C4-2B (cell line): Measurements from ENCODE around the gene HOXC11.

ENCODE experiments used
- H3K27ac ChIP-seq: fragments of 450-650 bp; 2 replicates; pipeline ENCODE4 v1.5.1; 2017
- CTCF ChIP-seq: fragments of 450-650 bp; conservative IDR thresholded peaks from 2 replicates; pipeline ENCODE4 v1.5.1; 2017; ENCODE audit warnings: mild to moderate bottlenecking
- ZFX ChIP-seq: fragments of 450-650 bp; IDR thresholded peaks from 2 replicates; pipeline ENCODE4 v1.6.1; 2017

HOXC11 gene

GRCh38 chr12:53956914-53957536 lies 15.9 kb upstream of the HOXC11 start:
- TF ChIP-seq ZFX (no peak), CTCF (no peak)
- no peak overlapping the region for H3K27ac ChIP-seq

DNA sequence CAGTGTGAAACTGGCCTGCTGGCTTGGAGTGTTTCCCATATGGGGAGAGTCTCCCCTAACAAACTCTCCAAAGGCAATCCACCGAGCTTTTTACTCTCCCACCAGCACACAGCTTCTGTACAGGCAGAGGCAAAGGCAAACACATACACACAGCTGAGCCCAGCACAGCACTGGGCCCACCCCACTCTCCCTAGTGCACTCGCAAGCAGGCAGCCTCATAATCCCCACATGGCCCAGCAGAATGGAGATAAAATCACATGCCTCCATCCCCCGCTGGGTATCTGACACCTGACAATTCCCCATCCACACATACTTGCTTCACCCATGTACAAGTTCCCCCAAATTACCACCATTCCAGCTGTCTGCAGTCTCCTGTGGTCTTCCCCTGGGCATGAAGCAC lies 14.8 kb upstream of the HOXC11 start:
- H3K27ac ChIP-seq, result no peak overlapping the region
- TF ChIP-seq ZFX, result no peak
- TF ChIP-seq CTCF, result no peak

GRCh38 chr12:53959314-53959713 lies 13.6 kb upstream of the HOXC11 start:
- no peak overlapping the region for H3K27ac ChIP-seq
- TF ChIP-seq ZFX (no peak), CTCF (no peak)

DNA sequence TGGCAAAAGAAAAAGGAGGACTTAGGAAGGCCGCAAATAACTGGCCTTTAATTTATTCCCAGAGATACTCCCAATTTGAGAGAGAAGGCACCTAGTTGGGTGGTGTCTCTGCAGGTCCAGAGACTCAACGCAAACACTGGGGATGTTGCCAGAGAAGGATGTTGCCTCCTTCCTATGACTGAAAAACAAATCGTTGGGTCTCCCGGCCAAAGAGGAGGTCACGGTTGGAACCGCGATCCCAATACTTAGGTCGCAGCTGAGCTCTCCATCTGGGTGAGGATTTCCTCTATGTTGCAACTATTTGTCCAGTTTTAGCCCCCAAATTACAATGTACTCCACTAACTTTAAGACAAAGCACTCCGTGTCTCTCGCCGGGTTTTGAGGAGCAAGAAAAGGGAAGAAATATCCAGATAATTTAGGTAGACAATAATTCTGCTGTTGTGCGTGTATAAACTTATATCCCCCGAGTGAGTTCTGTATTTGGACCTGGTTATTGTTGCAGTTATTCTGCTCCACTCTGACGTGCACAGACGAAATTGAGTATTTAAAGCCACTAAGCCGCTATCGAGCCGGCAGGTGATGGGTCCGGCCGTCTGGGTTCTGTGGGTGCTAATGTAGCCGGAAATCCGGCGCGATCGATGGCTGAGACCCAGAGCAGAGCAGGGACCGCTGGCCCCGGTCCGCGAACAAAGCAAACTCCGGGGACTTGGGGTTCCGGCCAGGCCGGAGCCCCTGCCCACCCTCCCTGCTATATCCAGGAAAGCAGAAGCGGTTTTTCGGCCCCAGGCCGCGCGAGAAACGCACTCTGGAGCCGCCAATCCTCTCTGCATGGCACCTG lies 12.5 kb upstream of the HOXC11 start:
- TF ChIP-seq ZFX (no peak), CTCF (no peak)
- no peak overlapping the region for H3K27ac ChIP-seq

GRCh38 chr12:53961025-53961761 lies 11.7 kb upstream of the HOXC11 start:
- TF ChIP-seq ZFX, result no peak
- no peak for TF ChIP-seq CTCF
- no peak overlapping the region for H3K27ac ChIP-seq

DNA sequence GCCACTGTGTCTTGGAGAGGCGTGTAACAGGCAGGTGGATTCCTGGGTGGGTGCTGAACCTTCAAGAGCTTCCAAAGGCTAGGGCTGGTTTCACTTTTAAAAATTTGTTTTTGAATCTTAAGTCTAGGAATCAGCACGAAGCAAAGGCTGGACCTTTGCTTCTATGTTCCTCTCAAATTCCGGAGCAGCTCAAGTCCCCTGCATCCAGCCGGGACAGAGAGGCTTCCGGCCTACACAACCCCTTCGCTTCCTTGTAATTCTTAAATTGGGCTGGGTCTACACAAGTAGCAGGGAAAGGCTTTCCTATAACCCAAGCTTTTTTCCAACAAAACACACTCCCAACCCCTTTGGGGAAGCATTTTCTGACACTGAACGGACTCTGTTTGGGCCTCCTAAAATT lies 9.9 kb upstream of the HOXC11 start:
- no peak for TF ChIP-seq ZFX
- TF ChIP-seq CTCF, result no peak
- no peak overlapping the region for H3K27ac ChIP-seq
